Activated CD8-positive, alpha-beta memory T cell treated with anti-CD3 and anti-CD28 coated beads for 1 hour (primary cell): Measurements from ENCODE around the gene FKBP7.
"Not testable (repeated sequence)": the region's sequence is repeated elsewhere in the genome, so short reads cannot be mapped to it uniquely, and the experiment has no call there.

ENCODE experiments used
- DNase-seq, 2 donors: peaks; one replicate each; pipeline ENCODE4 v3.0.0-alpha.2; 2020; ENCODE audit warnings: low read depth in 1 of 2; ENCODE audit errors: extremely low read depth in 1 of 2

The FKBP7 gene

GRCh38 chr2:178478439-178479274, at the start of gene FKBP7:
Gene FKBP7, minus strand, starts transcription at chr2:178478600. Its CDS starts 101 bp downstream, at chr2:178478499.
- DNase-seq, result peak; percentile 60 to 80

GRCh38 chr2:178527592-178527991, 49.2 kb upstream of the FKBP7 start:
- no peak for DNase-seq

- no peak for DNase-seq
Observed at GRCh38 chr2:178526256-178526655, 47.9 kb upstream of the FKBP7 start.

GRCh38 chr2:178525460-178525859, 47.1 kb upstream of the FKBP7 start:
- not testable (repeated sequence) for DNase-seq

GRCh38 chr2:178525010-178525409, 46.6 kb upstream of the FKBP7 start:
- DNase-seq, result not testable (repeated sequence)

GRCh38 chr2:178523596-178524134, 45.3 kb upstream of the FKBP7 start:
- DNase-seq, result no peak

- DNase-seq, result peak; percentile 54 to 62
Observed at GRCh38 chr2:178522950-178523595, 44.7 kb upstream of the FKBP7 start.

- no peak for DNase-seq
Observed at GRCh38 chr2:178521304-178522150, 43.1 kb upstream of the FKBP7 start.

- no peak for DNase-seq
Observed at GRCh38 chr2:178517496-178517895, 39.1 kb upstream of the FKBP7 start.

GRCh38 chr2:178514664-178515063, 36.3 kb upstream of the FKBP7 start:
- DNase-seq, result no peak

GRCh38 chr2:178513876-178514275, 35.5 kb upstream of the FKBP7 start:
- DNase-seq, result no peak

- DNase-seq, result no peak
Observed at GRCh38 chr2:178512484-178512883, 34.1 kb upstream of the FKBP7 start.

GRCh38 chr2:178510384-178510783, 32.0 kb upstream of the FKBP7 start:
- DNase-seq, result no peak

- no peak for DNase-seq
Observed at GRCh38 chr2:178508646-178509045, 30.2 kb upstream of the FKBP7 start.

- no peak for DNase-seq
Observed at GRCh38 chr2:178506949-178507348, 28.5 kb upstream of the FKBP7 start.

- DNase-seq, result no peak
Observed at GRCh38 chr2:178506524-178506923, 28.1 kb upstream of the FKBP7 start.

- DNase-seq, result no peak
Observed at GRCh38 chr2:178506101-178506500, 27.7 kb upstream of the FKBP7 start.

- DNase-seq, result no peak
Observed at GRCh38 chr2:178502751-178503150, 24.4 kb upstream of the FKBP7 start.

- no peak for DNase-seq
Observed at GRCh38 chr2:178499640-178500039, 21.2 kb upstream of the FKBP7 start.

GRCh38 chr2:178498137-178498536, 19.7 kb upstream of the FKBP7 start:
- DNase-seq, result no peak

GRCh38 chr2:178496049-178496448, 17.6 kb upstream of the FKBP7 start:
- no peak for DNase-seq
